NCI-H1436 treated with DMSO at 0.1 percent for 48 hours (cell line): Measurements from ENCODE around the gene GPR132.

Experiments
- DNase-seq: peaks from one replicate; lab custom pipeline; 2025; lab: John Stamatoyannopoulos, UW

Gene GPR132

GRCh38 chr14:105020815-105021655 lies 44.2 kb downstream of the GPR132 start, which contains the start of gene CDCA4:
CDCA4 (minus strand) TSS chr14:105021083; CDS start chr14:105011929, 9,154 bp downstream.
- DNase-seq, result peak; percentile 82

GRCh38 chr14:105019861-105020814 lies 45.1 kb downstream of the GPR132 start:
- DNase-seq, result no peak

DNA sequence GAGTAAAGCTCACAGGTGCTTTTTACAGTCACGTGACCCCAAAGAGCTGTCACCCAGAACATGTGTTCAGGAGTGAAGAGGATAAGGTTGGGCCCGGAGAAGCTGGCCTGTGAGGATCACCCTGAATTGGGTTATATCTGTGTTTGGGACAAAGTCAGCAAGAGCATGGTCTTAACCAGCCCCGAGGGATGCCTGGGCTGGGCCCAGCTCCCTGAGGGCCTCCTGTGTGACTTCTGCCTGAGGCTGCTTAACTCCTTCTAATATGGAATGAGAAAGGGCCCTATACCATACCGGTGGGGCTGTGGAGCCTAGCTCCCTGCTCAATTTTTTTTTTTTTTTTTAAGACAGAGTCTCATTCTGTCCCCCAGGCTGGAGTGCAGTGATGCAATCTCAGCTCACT lies 46.8 kb downstream of the GPR132 start:
- DNase-seq, result no peak

DNA sequence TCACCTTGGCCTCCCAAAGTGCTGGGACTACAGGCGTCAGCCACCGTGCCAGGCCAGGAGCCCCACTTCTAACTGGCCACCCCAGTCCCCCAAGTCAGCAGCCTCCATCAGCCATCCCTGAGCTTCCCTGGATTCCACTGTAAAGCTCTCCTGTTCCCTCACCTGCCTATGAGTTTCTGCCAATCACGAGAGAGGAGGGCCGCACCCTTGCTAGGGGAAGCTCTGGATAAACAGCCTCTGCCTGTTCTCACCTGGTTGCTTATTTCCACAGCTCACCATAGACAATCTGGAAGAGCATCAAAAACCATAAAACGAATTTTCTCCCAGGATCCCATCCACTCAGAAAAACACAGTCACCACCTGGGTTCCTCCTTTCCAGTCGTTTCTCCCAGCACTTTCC lies 49.3 kb downstream of the GPR132 start:
- DNase-seq, result no peak

DNA sequence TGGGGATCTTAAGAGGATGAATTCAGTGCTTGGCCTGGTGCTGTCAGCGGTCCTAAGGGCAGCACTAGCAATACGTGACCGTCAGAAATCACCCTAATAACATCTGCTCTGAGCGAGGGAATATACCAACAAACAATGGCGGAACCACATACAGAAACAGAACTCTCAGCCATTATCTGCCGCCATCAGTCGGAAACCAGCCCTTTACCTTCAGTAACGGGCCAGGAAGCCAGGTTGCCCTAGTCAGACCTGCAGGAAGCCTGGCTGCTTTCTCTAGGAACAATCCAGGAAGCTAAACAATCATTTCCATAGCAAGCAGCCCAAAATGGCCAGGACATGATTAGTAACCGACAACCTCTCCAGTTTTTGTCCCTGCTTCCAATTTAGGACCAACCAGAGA lies 50.0 kb downstream of the GPR132 start:
- DNase-seq, result no peak

DNA sequence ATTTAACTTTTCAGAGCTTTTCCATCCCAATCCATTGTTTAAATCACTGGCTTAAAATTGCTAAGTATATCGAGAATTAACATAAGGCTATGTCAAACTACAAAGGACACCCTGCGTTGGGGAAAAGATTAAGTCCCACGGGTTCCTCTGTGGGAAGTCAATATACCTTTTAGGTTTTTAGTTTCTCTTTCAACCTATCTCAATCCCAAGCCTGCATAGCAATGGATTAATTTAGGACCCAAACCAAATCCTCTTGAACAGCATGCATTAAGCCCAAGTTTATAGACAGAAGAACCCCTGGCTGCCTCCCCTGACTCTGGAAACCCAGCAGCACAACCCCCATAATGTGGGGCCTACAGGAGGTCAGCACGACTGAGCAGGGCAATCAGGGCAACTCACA lies 50.6 kb downstream of the GPR132 start:
- no peak for DNase-seq

GRCh38 chr14:105014032-105014431 lies 51.2 kb downstream of the GPR132 start:
- no peak for DNase-seq

GRCh38 chr14:105013150-105013785 lies 52.0 kb downstream of the GPR132 start:
- DNase-seq, result no peak

- DNase-seq, result no peak
Observed at GRCh38 chr14:105012171-105012985, 52.9 kb downstream of the GPR132 start.

GRCh38 chr14:105011312-105011990 lies 53.8 kb downstream of the GPR132 start:
- no peak for DNase-seq

DNA sequence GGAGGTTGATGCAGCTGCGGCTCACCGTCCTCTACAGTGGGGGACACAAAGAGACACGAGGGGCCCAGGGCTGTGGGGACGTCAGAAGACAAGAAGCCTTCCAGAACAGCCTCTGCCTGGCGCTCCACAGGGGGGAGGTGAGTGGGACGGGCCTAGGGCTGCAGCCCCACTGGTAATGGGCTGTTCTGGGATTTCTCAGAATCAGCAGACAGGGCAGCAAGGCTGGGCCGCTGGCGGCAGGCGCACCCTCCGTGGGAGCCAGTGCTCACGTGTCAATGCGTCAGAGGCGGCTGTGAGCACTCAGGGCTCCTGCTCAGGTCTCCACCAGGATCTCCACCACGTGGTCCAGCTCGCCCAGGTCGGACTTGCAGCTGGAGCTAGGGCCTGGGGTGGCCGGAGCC lies 54.3 kb downstream of the GPR132 start:
- DNase-seq, result no peak

DNA sequence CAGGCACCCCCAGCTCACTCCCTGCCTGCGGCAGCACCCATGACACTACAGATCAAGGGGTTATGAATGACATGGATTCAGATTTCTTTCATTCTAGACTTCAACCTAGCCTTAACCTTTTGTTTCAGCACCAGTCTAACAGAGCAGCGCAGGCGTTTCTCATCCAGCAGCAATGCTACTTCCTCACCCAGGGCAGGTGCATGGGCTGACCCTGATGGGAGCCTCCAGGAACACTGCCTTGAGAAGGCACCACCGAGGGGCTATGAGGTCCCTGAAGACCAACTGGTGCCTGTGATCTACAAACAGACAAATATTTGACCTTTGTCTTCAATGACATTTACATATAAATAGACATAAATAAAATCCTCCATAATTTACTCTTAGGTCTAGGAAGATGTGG lies 55.1 kb downstream of the GPR132 start:
- DNase-seq, result no peak

GRCh38 chr14:105007593-105008264 lies 57.5 kb downstream of the GPR132 start:
- DNase-seq, result no peak

DNA sequence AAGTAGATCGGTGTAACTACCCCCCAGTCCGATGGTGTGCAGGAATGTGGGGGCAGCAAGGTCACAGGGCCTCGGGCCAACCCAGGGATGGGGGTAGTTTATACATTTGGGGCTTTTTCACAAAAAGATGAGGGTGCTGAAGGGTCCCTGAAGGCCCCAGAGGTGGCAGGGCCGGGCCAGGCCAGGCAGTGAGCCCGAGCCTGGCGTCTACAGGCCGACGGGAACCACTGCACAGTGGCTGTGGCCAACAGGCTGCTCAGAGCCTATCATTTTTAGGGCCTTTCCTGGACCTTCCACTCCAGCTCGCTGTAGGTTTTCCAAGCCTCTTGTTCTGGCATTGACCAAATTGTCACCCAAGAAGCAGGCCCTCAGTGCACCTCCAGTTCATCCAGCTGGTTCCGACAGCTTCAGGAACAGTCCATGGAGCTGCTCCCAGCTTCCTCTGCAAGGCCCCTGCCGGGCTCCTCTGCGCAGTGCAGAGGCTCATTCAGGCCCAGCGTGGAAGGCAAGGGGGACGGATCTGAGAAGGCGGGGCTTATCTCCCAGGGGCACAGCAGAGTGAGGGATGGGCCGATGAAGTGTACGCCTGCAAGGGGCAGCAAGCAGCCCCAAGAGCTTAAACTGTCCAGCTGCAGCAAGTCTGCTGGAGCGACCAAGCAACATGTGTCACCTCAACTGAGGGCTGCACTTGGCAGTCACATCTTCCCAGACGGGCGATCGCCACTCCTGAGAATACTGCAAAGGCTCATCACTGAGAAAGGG lies 58.2 kb downstream of the GPR132 start:
- no peak for DNase-seq

- no peak for DNase-seq
Observed at GRCh38 chr14:105005929-105006830, 59.0 kb downstream of the GPR132 start.

DNA sequence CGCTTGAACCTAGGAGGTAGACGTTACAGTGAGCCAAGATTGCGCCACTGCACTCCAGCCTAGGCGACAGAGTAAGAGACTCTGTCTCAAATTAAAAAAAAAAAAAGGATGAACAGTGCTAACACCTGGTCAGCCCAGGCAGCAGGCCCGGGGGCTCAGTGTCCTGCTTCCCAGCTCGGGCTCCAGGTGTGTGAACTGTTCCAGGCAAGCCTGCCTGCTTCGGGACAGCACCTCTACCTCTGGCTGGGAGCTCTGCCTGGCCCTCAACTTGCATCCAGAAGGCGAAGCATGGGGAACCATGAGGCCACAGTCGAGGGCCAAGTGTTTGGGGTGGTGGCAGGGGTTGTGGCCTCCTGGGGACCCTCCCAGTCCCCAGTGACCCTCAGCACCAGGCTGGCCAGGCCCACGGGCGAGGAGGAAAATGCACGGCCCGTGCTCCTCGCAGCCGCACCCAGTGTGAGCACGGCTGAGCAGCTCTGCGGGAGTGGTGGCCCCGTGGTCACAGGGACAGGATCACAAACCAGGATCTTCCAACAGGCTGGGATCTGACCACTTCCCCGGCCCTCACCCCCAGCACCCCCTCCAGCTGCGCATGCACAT lies 59.8 kb downstream of the GPR132 start:
- no peak for DNase-seq
